SK-N-SH (cell line): Measurements from ENCODE around the gene MAN2A2.

Source experiments
- EP300 ChIP-seq, 2 experiments: IDR thresholded peaks; 2 replicates each; pipeline versions ENCODE4 v1.4.0 to v1.6.1; 2012; ENCODE audit warnings: borderline replicate concordance in 1 of 2, low read depth in 1 of 2, low read length in 1 of 2
- FOXM1 ChIP-seq: IDR thresholded peaks from 2 replicates; pipeline ENCODE4 v1.4.0; 2012; ENCODE audit warnings: low read depth, mild to moderate bottlenecking
- NFIC ChIP-seq: IDR thresholded peaks from 2 replicates; pipeline ENCODE4 v1.4.0; 2012; ENCODE audit warnings: borderline replicate concordance
- RCOR1 ChIP-seq: fragments of 150-350 bp; IDR thresholded peaks from 2 replicates; pipeline ENCODE4 v1.6.1; 2017; ENCODE audit warnings: antibody characterized with exemption, low read length
- TCF12 ChIP-seq: IDR thresholded peaks from 2 replicates; pipeline ENCODE4 v1.4.0; 2012
- YY1 ChIP-seq: IDR thresholded peaks from 2 replicates; pipeline ENCODE4 v1.4.0; 2012; ENCODE audit warnings: low read depth, mild to moderate bottlenecking
- TF ChIP-seq, protein P1 (sequence below): fragments of 200-600 bp; sonication (generic); IDR thresholded peaks from 2 replicates; pipeline ENCODE4 v1.6.1; 2017; ENCODE audit warnings: antibody characterized with exemption, mild to moderate bottlenecking, moderate library complexity

DNA sequence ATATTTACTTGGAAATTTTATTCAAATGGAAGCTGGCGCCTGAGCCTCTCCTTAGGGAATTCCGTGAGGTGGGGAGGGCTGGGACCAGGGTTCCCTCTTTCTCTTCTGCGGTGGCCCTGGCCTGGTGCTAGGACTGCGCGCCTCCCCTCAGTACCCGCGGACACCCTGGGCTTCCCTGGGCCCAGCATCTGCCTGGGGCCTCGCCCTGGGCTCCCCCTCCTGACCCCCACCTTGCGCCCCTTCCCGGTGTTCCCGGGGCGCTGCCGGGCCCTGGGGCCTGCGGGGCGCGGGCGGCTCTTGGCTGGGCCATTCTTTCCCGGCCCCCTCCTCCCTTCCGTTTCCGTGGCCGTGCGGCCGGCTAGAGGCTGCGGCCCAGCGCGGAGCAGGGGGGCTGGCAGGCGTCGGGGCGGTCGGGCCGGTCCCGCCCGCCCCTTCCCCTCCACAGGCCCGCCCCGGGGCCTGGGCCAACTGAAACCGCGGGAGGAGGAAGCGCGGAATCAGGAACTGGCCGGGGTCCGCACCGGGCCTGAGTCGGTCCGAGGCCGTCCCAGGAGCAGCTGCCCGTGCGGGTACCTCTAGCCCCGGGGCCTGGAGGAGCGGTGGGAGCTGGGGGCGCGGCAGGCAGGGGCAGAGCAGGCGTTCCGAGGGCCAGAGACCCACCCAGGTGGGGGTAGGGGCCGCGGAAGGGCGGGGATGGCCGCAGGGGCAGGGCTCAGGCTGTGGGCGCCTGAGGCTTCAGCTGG, 19.0 kb upstream of the MAN2A2 start, which contains the start of gene FES:
- TF ChIP-seq EP300 (IDR thresholded peaks at IDR 0.05; ENCODE audit: borderline replicate concordance in 1 of 2, low read depth in 1 of 2, low read length in 1 of 2) (no peak), RCOR1 (no peak), YY1 (no peak), TCF12 (no peak), NFIC (no peak), FOXM1 (no peak)
- TF ChIP-seq, protein P1, sequence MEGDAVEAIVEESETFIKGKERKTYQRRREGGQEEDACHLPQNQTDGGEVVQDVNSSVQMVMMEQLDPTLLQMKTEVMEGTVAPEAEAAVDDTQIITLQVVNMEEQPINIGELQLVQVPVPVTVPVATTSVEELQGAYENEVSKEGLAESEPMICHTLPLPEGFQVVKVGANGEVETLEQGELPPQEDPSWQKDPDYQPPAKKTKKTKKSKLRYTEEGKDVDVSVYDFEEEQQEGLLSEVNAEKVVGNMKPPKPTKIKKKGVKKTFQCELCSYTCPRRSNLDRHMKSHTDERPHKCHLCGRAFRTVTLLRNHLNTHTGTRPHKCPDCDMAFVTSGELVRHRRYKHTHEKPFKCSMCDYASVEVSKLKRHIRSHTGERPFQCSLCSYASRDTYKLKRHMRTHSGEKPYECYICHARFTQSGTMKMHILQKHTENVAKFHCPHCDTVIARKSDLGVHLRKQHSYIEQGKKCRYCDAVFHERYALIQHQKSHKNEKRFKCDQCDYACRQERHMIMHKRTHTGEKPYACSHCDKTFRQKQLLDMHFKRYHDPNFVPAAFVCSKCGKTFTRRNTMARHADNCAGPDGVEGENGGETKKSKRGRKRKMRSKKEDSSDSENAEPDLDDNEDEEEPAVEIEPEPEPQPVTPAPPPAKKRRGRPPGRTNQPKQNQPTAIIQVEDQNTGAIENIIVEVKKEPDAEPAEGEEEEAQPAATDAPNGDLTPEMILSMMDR, result no peak
